KMS-11 (cell line): ENCODE results near the gene CMSS1.

ENCODE experiments used
- H2AFZ ChIP-seq: fragments of 200-600 bp; sonication (generic); 2 replicates; pipeline ENCODE4 v1.6.1; 2016; ENCODE audit warnings: antibody characterized with exemption, mixed run types, low read depth
- H3K27ac ChIP-seq: fragments of 200-600 bp; sonication (generic); 2 replicates; pipeline ENCODE4 v1.6.1; 2016; ENCODE audit warnings: mild to moderate bottlenecking, mixed run types
- H3K27me3 ChIP-seq: fragments of 200-600 bp; sonication (generic); 2 replicates; pipeline ENCODE4 v1.6.1; 2017; ENCODE audit warnings: mild to moderate bottlenecking, low read depth, mixed run types, moderate library complexity; ENCODE audit not compliant: insufficient read depth
- H3K36me3 ChIP-seq: fragments of 200-600 bp; sonication (generic); 2 replicates; pipeline ENCODE4 v1.6.1; 2017; ENCODE audit warnings: mild to moderate bottlenecking, mixed run types; ENCODE audit not compliant: insufficient read depth
- H3K4me1 ChIP-seq: fragments of 200-600 bp; sonication (generic); 2 replicates; pipeline ENCODE4 v1.6.1; 2016; ENCODE audit warnings: mild to moderate bottlenecking, low read depth, mixed run types; ENCODE audit not compliant: poor library complexity, severe bottlenecking
- H3K4me2 ChIP-seq: fragments of 200-600 bp; sonication (generic); 2 replicates; pipeline ENCODE4 v1.7.0; 2016; ENCODE audit warnings: mild to moderate bottlenecking, mixed run types
- H3K4me3 ChIP-seq: fragments of 200-600 bp; sonication (generic); IDR thresholded peaks from 2 replicates; pipeline ENCODE4 v1.6.1; 2017; ENCODE audit warnings: low read depth, low read length, mixed read lengths; ENCODE audit not compliant: insufficient read depth
- H3K79me2 ChIP-seq: fragments of 200-600 bp; sonication (generic); 2 replicates; pipeline ENCODE4 v1.6.1; 2016; ENCODE audit warnings: low read depth, mixed run types; ENCODE audit not compliant: insufficient read depth
- H3K9ac ChIP-seq: fragments of 200-600 bp; sonication (generic); 2 replicates; pipeline ENCODE4 v1.6.1; 2016; ENCODE audit warnings: mild to moderate bottlenecking, mixed run types
- H4K20me1 ChIP-seq: fragments of 200-600 bp; sonication (generic); 2 replicates; pipeline ENCODE4 v1.6.1; 2016; ENCODE audit warnings: mild to moderate bottlenecking, mixed run types; ENCODE audit not compliant: insufficient read depth
- TF ChIP-seq, protein P1 (sequence below): fragments of 200-600 bp; sonication (generic); conservative IDR thresholded peaks from 2 replicates; pipeline ENCODE4 v1.6.1; 2017; ENCODE audit warnings: low read depth, mild to moderate bottlenecking, antibody characterized with exemption, low read length, moderate library complexity, mixed read lengths

The CMSS1 gene

DNA sequence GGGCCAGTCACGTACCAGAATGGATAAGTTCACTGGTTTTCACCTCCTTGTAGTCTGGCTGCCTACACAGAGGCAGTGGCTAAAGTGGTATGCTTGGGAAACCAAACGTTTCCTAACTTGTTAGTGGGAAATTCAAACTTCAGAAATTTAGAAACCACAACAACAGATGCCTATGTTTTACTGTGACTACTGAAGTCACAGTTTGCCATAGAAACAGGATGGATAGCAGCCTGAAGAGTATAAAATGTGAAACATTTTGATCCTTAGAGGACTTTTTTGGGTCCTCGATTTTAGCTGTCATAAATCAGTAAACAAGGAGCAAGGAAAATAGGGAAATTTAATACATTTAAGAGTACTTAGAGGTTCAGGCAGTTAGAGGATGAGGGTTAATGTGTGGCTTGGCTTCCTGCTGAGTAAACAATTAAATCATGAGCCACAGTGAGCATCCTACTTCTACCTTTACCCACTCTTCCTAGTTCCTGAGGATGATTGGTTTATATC lies 48.6 kb downstream of the CMSS1 start:
- TF ChIP-seq, protein P1, sequence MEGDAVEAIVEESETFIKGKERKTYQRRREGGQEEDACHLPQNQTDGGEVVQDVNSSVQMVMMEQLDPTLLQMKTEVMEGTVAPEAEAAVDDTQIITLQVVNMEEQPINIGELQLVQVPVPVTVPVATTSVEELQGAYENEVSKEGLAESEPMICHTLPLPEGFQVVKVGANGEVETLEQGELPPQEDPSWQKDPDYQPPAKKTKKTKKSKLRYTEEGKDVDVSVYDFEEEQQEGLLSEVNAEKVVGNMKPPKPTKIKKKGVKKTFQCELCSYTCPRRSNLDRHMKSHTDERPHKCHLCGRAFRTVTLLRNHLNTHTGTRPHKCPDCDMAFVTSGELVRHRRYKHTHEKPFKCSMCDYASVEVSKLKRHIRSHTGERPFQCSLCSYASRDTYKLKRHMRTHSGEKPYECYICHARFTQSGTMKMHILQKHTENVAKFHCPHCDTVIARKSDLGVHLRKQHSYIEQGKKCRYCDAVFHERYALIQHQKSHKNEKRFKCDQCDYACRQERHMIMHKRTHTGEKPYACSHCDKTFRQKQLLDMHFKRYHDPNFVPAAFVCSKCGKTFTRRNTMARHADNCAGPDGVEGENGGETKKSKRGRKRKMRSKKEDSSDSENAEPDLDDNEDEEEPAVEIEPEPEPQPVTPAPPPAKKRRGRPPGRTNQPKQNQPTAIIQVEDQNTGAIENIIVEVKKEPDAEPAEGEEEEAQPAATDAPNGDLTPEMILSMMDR = no peak
- Histone ChIP-seq H3K36me3 (no peaks in the 10 kb centered on the region), H2AFZ (no peak overlapping the region), H4K20me1 (no peaks in the 10 kb centered on the region), H3K79me2 (peaks cover 29% of the 10 kb centered on the region), H3K27ac (peak overlapping the region; percentile 32; the same call in 1 of the 2 replicates), H3K4me2 (peak overlapping the region; percentile 65), H3K27me3 (no peaks in the 10 kb centered on the region), H3K9ac (no peak overlapping the region), H3K4me3 (no peak overlapping the region), H3K4me1 (peaks cover 75% of the 10 kb centered on the region)

DNA sequence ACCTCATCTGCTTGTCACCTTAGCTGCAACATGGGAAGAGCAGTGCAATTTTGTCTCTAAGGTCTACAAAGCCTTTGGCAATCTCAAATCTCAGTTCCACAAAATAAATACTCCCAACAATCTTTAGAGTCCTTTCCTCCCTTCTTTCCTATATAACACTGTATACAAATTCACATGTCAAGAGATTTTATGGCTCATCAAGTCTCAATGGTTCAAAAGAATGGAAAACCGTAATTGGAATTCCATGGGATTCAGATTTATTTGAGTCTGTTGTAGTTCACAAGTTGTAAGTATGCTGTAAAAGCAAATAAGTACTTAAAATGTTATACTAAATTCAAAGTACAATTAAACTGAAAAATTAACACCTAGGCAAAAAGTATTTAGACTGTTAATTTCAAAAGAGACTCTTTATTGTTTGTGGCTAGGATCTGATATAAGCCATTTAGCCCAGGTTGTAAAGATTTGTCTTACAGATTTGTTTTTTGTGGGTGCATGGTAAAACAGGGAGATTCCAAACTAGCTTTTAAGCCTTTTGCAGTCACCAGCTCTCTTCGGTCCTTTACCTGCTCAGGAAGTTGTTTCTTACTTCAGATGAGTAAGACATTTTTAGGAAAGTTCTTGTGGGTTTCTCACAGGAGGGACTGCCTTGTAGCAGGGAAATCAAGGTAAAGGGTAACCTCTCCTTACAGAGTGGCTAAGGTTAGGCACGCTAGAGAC lies 50.1 kb downstream of the CMSS1 start:
- Histone ChIP-seq H3K79me2 (peaks cover 31% of the 10 kb centered on the region), H3K27me3 (no peaks in the 10 kb centered on the region), H3K4me1 (peaks cover 90% of the 10 kb centered on the region), H3K4me3 (no peak overlapping the region), H3K9ac (no peak overlapping the region), H3K27ac (0 out of 2 replicates have a peak overlapping the region, but pooled peaks have one; percentile 3), H3K4me2 (peak overlapping the region; percentile 65), H2AFZ (no peak overlapping the region), H3K36me3 (no peaks in the 10 kb centered on the region), H4K20me1 (no peaks in the 10 kb centered on the region)
- TF ChIP-seq, protein P1 = no peak

DNA sequence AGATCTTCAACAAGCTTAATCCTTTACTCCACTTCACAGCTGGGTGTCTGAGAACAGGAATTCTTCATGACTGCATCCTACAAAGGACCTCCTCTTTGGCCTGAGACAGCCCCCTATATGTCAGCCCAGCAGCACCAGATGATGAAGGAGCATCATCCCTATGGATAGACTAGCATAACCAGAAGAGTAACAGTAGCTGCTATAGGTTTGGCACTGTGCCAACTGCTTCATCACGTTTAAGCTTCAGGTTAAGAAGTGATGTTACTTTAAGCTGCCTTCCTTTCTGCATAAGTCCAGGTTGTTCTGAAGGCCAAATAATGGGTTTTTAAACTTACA lies 50.6 kb downstream of the CMSS1 start:
- H3K79me2 ChIP-seq = peaks cover 31% of the 10 kb centered on the region
- H3K9ac ChIP-seq = no peak overlapping the region
- H3K27me3 ChIP-seq = no peaks in the 10 kb centered on the region
- H3K27ac ChIP-seq = no peak overlapping the region
- H2AFZ ChIP-seq = no peak overlapping the region
- no peak overlapping the region for H3K4me3 ChIP-seq
- peaks cover 92% of the 10 kb centered on the region for H3K4me1 ChIP-seq
- H3K36me3 ChIP-seq = no peaks in the 10 kb centered on the region
- peak overlapping the region; percentile 65 for H3K4me2 ChIP-seq
- H4K20me1 ChIP-seq = no peaks in the 10 kb centered on the region
- TF ChIP-seq, protein P1 = no peak

DNA sequence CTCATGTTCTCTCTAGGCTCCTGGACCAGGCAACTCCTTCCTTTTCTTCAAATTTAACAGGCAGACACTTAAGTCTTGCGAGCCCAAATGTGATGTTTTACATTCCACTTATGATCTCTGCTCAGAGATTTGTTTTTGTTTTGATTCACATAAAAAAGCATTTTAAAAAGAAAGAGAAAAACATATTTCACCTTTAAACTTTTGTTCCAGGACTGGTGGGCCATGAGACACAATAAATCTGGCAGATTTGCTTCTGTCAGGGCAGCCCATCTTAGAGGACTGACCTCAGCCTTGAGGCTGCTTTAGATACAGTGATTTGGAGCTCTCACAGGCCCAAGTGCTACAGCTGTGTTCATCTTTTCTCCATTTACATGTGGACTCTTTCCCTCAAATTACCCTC lies 52.0 kb downstream of the CMSS1 start:
- TF ChIP-seq, protein P1 = no peak
- peaks cover 97% of the 10 kb centered on the region for H3K4me1 ChIP-seq
- H4K20me1 ChIP-seq = no peaks in the 10 kb centered on the region
- H3K27ac ChIP-seq = no peak overlapping the region
- H3K9ac ChIP-seq = no peak overlapping the region
- peak overlapping the region; percentile 76; the same call in 1 of the 2 replicates for H3K4me2 ChIP-seq
- peaks cover 38% of the 10 kb centered on the region for H3K79me2 ChIP-seq
- H2AFZ ChIP-seq = no peak overlapping the region
- no peaks in the 10 kb centered on the region for H3K27me3 ChIP-seq
- H3K36me3 ChIP-seq = no peaks in the 10 kb centered on the region
- H3K4me3 ChIP-seq = no peak overlapping the region
